HPDE6-E6E7 (cell line): ENCODE results near the gene GALNT14.
A peak's percentile ranks its signal among the peaks of the same experiment; 100 is the strongest.

Experiments
- DNase-seq: peaks from one replicate; pipeline ENCODE4 v3.0.0; 2011; ENCODE audit warnings: missing footprints; ENCODE audit errors: extremely low spot score

The GALNT14 gene

DNA sequence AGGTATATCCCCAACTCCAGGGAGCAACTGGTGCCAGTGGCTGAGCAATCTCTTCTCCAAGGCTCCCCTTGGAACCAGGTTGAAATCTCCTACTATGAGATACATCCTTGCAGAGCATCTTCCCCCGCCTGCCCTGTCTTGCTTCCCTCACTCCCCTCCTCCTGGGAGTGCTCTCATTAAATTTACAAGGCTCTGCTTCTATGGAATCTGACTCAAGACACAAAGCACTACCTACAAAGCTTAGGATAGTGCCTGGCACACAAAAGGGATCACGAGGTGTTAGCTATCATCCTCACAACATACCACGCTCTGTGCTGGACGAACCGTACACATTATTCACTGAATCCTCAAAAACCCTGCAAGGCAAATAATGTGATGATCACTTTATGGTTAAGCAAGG is 121.6 kb downstream of the GALNT14 start:
- no peak for DNase-seq

DNA sequence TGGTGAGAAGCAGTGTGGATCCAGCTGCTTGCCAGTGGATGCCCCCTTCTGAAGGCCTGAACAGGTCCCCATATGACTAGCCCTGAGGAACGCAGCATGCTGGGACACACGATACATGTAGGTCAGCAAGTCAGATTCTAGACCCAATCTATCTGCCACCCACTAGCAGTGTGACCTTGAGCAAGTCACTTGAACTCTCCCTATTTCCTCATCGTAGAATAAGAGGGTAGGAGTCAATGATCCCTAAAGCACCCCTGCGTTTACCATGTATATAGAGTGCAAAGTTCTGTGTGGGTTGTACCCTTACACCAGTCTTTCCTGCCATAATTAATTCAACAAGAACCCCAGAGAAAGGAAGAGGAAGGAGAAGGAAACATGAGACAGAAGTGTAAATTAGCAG is 123.7 kb downstream of the GALNT14 start:
- DNase-seq: no peak

DNA sequence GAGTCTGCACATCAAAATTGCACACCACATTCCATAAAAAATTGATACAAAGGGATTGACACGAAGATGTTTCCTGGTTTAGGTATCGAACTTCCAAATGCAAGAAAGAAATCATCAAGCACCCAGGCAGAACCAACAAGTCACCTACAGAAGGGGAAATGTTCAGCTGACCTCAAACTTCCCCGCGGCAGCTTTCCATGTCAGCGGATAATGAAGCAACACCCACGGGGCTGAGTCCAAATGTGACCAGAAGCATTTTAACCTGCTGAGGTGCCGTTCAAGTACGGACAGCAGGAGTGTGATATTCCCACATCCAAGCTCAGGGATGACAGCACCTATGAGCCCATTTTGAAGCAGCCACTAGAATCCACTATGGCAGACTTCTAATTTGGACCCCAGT is 124.9 kb downstream of the GALNT14 start:
- no peak for DNase-seq

DNA sequence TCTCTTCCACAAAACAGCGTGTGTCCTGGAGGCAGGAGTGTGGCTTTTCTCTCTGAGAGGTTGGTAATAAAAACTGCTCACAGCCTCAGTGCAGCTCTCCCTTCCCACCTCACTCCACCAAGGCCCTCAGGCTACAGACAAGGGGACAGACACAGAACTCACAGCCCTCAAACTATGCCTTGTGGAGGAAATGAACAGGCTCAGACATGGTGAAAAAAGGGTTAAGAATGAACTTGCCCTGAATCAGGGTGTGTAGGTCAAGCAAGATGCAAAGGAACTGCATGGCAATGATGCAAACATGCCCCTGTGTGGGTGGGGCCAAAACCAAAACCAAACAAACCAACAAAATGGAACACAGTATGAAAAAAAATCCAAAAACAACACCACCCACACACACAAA is 125.8 kb downstream of the GALNT14 start:
- DNase-seq: peak; percentile 83

DNA sequence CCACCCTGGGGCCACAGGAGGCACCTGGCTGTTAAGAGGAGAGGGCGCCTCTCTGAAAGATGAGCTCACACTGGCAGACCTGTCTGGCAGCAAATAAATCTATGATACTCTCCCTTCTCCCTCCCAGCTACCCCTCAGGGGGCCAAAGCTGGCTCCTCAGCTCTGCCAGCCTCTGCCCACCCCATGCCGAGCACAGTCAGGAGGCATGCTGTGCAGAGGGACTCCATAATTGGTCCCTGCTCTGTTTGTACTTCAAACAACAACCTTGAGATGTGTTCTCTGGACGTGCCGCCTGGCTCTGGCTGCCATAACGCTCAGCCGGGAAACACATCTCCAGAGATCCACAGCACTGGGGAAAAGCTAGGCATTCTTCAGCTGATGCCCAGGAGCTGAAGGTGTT is 126.7 kb downstream of the GALNT14 start:
- no peak for DNase-seq

DNA sequence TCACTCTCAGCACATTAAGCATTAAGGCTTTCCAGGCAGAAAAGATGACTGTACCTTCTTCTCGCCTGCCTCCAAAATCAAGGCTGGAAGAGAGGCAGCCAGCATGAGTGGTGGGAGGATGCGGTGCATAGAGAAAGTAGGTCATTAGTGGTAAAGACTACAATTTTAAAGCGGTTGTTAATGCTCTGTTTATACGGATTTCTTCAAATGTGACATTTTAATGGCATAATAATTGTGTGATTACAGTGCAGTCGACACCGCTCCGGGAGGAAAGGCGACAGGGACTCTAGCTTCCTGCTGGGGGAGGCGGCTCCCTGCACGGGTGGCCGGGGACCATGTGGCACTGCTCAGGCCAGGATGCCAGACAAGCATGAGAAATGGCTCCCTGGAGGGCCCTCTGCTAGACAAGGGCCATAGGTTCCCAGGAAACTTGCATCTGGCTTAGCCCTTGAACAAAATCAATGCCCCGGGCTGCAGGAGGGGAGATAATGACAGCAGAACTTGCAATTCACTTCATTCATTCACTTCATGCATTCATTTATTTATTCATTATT is 129.6 kb downstream of the GALNT14 start:
- no peak for DNase-seq

DNA sequence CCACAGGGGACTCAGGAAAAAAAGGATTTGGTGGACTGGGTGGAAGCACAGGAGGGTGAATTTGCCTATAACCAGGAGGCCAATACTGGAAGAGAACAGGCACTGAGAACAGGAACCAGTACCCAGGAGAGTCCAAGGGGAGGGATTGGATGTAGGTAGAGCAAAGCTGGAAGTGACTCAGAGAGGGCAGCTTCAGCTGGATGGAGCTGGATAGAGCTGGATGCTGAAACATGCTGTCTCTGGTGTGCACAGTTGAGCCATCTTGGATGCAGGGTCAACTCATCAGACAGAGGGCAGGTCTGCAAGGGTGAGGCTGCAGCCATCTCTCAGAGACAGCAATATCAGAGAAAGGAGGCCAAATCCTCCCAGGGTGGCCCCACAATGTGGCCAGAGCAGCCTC is 134.0 kb downstream of the GALNT14 start:
- DNase-seq: no peak

DNA sequence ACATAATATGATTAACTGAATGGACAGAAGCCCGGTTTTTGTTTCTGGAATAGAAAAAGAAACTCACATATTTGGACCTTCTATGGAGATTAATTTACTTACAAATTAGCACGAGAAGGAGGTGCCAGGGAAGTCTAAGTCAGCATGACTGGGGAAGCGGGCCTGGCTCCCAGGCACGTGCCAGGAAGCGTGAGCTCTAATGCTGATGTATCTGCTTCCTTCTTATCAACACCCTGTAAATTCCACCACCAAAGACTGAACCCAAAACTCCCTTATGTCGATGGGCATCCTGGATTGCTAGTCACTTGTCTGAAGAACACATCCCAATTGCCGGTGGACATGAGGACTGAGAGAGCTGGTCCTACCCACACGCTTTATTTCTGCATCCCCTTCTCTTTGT is 134.5 kb downstream of the GALNT14 start:
- no peak for DNase-seq

DNA sequence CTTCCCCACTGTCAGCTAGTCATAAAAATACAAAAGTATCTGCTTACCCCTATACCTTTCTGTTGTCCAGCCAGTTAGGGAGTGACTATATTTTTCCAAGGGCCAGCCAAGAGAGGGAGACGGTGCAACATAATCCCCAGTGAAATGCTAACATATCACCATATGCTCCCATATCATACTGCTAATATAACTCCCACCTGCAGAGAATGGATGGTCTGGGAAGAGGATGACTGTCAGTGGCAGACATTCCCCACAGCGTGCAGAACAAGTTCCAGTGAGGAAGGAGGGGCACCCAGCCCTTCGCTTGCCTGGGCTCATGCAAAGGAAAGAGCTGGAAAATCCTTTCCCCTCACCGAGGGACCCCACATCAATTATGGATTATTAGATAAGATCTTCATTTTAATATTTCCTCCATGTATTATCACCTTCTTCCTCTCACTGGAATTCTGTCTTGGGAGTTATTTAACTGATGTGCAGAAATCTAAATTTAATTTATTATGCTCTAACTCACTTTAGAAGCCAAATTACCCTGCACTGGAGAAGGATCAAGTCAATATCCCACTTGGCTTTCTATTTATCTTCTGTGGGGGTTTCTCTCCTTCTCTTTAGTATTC is 135.6 kb downstream of the GALNT14 start:
- no peak for DNase-seq

DNA sequence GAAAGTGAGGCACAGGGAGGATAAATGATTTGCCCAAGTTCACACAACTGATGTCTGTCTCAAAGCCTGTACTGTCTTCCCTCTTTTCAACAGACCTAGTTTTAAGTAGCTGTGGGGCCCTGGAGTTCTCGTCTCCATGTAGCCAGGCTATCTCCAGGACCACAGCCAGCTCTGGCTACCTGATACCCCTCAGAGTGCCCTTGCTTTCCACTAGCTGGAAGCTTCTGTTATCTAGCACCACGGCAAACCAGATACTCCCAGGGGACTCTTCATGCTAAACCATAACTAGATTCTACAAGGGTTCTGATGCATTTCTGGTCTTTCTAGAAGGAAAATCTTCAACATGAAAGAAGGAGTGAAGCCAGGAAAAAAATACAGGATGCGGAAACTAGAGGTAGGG is 137.3 kb downstream of the GALNT14 start:
- DNase-seq: no peak

DNA sequence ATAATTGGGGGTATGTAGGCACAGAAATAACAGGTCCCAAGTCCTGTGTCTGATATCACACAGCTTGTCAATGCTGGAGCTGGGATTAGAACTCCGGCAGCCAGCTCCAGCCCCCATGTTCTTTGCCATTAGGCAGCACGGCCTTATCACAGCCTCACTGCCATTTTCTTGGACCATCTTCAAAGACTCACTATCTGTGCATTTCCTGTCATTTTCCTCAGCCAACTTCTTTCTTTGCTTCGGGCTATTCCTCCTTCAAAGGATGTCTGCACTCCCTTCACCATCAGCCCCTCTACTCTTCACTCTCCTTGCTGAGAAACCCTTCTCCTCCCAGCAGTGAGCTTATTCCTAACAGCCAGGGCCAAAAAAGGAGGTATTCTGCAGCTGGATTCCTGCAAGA is 139.6 kb downstream of the GALNT14 start:
- DNase-seq: no peak

DNA sequence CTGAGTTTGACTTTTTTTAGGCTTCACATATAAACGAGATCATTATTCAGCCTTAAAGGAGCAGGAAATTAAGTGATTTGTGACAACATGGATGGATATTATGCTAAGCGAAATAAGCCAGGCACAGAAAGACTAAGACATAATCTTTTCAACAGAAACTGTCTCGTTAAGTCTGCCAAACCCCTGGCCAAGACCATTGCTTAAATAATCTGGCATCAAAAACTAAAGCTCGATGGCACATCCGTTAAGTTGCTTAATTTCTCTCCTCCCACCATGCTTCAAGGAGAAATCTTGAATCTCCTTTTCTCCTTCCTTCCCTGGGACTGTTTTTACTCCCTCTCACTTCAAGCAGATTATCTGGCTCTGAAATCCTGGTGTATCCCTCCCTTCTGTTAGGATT is 140.3 kb downstream of the GALNT14 start:
- DNase-seq: no peak

DNA sequence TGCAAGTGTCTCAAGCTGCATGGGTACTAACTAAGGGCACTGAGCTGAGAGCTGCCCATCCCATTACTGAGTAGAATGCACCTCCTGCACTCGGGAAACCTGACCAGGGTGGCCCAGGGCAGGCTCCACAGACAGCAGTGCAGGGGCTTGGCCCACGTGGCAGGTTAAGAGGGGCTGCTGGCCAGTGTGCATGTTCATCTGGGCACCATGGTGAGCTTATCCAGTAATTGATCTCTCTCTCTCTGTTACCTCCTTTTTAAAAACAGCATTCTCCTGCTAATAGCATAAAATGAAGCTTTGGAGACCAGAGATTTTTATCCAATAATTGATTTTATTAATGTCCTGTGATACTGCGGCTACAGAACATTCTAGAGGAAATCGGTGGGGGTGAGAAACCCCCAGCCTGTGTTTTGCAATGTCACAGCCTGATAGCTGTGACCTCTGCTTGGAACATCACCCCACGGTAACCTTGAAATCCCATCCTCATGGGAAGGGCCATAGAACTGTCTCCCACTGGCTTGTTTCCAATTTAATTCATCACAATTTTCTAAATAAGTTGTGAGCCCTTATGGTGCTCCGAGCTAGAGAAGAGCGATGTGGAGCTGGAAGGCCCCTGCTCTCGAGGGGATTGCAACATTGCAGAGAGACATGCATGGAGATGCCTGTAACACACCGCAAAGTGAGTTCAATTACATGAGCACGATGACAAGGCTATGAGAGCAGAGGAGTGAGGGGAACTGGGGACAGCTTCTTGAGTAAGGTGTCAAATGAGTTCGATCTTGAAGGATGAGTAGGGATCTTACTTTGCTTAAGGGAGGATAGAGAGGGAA is 143.8 kb downstream of the GALNT14 start:
- no peak for DNase-seq

DNA sequence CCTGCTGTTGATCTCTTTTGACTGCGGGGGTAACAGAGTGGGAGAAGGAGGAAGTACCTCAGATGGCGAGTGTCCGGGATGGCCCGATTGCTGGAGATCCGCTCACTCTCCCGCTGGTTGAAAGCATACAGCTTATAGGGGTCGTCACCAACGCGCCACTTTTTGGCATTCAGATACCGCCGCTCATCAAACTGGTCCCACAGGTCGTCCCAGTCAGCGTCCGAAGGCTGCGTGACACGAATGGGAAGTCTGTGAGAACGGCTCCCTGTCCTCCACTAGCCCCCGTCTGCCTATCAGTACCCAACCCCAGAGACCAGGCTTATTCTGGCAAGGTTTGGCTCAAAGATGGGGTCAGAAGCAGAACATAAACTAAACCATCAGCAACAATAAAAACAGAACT is 145.5 kb downstream of the GALNT14 start:
- DNase-seq: no peak

DNA sequence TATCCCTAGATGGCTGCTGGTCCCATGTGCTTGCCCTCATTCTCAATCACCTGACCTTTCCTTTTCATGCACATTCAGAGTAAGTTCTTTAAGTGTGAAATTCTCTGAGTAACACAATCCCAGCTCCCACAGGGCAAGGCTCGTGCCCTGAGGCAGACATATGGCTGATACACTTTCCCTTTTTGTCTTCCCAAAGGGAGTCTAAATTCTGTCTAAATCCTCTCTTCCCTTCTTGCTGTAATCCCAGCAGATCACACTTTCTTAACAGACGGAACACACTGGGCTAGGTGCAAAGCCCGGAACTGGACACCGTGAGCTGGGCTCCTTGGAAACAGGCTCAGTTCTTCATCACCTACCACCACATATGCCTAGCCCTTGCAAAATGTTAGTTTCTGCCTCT is 147.6 kb downstream of the GALNT14 start:
- DNase-seq: no peak

DNA sequence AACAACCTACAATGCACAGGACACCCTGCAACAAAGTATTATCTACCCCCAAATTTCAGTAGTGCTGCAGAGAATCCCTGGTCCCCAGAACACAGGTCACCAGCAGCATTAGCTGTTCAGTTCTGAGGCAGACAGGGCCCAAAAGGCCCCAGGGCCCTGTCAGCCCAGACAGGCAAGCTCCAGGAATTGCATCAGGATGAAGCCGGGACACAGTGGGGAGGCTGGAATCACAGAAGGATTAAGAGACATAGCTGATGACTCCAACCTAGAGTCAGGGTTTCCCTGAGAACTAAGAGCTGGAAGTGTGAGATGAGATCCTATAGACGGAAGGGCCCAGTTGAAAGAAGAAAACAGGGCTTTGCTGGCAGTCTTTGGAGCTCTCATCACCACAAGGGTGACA is 148.1 kb downstream of the GALNT14 start:
- DNase-seq: no peak

DNA sequence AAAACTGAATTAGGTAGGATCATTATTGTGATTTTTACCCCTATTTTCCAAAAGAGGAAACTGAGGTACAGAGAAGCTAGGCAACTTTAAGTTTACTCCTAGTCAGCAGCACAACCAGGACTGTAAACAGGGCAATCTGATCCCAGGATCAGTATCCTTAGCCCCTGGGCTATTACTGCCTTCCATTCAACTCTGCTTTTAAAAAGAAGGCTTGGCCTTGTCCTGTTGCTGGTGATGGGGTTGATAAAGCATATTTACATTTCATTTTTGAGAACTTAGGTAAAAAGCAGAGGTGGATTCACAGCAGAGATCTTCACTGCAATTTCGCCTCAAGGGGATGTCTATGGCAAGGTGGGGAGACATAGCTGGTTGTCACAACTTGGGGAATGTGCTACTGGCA is 148.5 kb downstream of the GALNT14 start:
- no peak for DNase-seq

DNA sequence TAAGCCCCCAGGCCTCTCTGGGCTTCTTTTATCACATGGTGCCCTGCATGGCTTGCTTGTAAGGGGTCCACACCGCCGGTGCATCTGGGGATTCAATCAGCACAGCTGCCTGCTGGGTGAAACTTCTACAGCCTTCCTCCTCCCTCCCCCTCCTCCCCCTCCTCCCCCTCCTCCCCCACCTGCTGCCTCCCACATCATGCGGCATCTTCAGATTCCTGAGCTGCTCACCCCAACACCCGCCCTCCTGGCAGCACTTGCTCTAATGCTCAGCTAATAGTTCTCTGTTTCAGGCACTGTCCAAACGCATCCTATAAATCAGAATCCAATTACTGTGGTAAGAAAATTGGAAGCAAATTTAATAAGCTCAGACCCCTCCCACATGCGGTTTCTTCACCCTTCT is 150.7 kb downstream of the GALNT14 start:
- DNase-seq: no peak

DNA sequence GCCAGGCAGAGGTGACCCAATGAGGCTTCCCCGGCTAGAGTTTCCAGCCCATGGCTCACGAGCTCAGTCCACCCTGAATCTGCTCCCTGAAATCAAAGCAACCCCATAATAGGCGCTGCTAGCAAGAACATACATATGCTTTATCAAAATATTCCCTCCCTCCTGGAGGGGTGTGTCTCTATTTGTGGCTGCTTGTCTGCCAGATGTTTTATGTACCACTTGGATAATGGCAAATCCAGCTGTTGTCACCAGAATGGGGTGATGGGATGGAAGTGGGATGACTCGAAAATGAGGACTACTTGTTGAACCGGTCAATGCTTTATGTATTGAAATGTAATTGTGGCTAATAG is 152.0 kb downstream of the GALNT14 start:
- no peak for DNase-seq

DNA sequence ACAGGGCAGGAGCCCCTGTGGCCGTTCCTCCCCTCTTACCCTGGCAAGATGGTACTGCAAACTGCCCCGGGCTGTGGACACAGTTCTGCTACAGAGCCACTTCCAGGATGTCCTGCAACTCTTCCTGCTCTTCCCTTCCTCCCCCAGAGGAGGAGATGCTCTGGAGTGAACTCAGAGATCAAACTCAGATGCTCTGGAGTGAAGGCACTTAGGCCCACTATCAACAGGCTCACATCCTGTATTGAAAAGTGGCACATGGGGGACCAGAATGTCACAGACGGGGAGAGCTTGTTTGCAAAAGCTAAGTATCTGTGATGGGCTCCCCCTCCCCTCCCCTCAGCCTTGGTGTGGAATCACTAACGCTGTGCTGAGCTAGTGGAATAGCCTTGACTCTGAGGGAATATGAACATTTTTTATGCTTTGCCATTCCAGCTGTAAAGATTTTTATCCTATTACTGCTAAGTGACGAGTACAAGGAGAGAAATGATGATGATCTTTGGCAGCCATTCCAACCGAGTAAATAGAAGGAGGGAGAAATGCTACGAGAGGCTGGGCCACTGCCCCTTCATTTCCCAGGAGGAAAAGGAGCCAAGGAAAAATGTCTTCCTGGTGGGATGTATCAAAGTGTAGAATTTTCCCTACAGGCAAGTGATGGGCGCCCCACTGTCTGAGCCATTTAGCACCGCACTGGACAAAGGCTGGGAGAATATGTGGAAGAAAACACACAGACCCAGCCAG is 152.6 kb downstream of the GALNT14 start:
- no peak for DNase-seq

DNA sequence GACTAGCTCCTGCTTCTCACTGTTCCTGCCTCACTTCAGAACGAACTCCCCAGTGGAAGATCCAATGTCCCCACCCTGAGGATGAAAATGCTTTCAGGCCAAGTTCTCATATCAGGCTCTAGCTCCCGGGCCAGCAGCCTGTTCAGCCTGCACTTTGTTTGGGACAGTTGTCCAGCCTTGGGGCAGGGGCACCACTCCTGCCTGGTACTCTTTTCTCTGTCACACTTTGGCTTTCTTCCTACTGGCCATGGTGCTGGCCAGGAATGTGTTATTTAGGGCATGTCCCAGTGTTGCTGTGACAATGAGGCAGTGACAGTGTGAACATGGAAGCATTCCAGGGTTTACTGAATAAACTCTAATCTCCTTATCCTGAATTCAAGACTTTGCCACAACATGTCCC is 154.1 kb downstream of the GALNT14 start:
- DNase-seq: no peak

DNA sequence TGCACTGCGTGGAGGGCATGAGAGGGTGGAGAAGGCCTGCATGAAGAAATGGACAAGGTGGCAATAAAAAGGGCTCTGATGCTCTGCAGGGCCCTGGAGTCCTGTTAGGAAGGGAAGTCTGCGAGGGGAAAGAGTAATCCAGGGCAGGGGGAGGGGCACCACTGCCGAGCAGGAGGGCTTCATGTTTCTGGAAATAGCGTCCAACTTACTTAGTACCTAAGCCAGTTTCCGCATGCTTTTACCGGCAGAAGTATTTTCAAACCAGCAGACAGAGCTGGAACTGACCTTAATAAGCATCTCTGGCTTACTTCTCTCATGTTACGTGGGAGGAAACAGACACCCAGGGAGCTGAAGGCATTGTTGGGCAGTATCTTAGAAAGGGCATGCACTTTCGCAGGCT is 156.7 kb downstream of the GALNT14 start:
- no peak for DNase-seq

DNA sequence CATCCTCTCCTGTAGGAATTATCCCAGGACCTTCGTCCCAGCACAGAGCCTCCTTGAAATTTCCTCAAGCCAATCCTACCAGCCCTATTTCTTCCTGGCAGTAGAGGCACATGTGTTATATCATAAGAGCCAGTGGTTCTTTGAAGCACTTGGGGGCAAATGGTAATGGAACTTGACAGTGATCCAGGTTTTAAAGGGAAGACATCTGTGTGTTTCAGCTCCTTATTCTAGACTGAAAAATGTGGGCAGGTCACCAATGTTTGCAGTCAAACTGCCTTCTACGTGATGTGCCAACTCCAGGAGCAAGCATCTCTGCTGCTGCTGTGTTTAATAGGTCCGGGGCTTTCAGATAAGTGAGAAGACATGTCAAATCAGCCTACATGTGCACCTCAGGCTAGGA is 157.1 kb downstream of the GALNT14 start:
- no peak for DNase-seq
